Activated T-cell treated with anti-CD3 and anti-CD28 coated beads, Interleukin-2, amount 50 U/mL, for 72 hours (primary cell): ENCODE results near the gene LOXL1. TPM values are rescaled to one million over a fixed set of nuclear protein-coding genes. Genes with fewer than 3 reads are reported as not detected.

Source experiments
- ATAC-seq, 2 donors: fragments of 150-1000 bp; cut with Tn5 transposase; replicated peaks in 1 of 2; 2 replicates each; pipeline ENCODE4 v1.10.0; 2021; ENCODE audit warnings: moderate library complexity in 2 of 2, mild to moderate bottlenecking in 1 of 2
- DNase-seq, 2 donors: peaks; one replicate each; pipeline ENCODE4 v3.0.0; 2021 to 2022; ENCODE audit warnings: mixed read lengths in 1 of 2
- H3K27ac Mint-ChIP-seq: one replicate; pipeline ENCODE4 v1.8.0; 2022; ENCODE audit warnings: mild to moderate bottlenecking, moderate library complexity, mixed read lengths
- H3K27me3 Mint-ChIP-seq: one replicate; pipeline ENCODE4 v1.8.0; 2022; ENCODE audit warnings: low read depth, mixed read lengths
- H3K36me3 Mint-ChIP-seq, 2 donors: one replicate each; pipeline ENCODE4 v1.8.0; 2022; ENCODE audit warnings: mixed read lengths in 2 of 2, mild to moderate bottlenecking in 1 of 2; ENCODE audit not compliant: insufficient read depth in 2 of 2
- H3K4me1 Mint-ChIP-seq: one replicate; pipeline ENCODE4 v1.8.0; 2022; ENCODE audit warnings: low read depth, mixed read lengths
- H3K4me3 Mint-ChIP-seq, 2 donors: one replicate each; pipeline ENCODE4 v1.8.0; 2022; ENCODE audit warnings: mild to moderate bottlenecking in 2 of 2, mixed read lengths in 2 of 2, moderate library complexity in 2 of 2
- H3K9me3 Mint-ChIP-seq, 2 donors: one replicate each; pipeline ENCODE4 v1.8.0; 2022; ENCODE audit warnings: mixed read lengths in 2 of 2
- total RNA-seq, 2 donors: library from RNA; stranded (reverse); gene quantifications; one replicate each; pipeline ENCODE4 v1.2.3, GENCODE V29; 2022

LOXL1 gene
- total RNA-seq, result 1 to 10 TPM; 1.9 to 2.5 TPM

DNA sequence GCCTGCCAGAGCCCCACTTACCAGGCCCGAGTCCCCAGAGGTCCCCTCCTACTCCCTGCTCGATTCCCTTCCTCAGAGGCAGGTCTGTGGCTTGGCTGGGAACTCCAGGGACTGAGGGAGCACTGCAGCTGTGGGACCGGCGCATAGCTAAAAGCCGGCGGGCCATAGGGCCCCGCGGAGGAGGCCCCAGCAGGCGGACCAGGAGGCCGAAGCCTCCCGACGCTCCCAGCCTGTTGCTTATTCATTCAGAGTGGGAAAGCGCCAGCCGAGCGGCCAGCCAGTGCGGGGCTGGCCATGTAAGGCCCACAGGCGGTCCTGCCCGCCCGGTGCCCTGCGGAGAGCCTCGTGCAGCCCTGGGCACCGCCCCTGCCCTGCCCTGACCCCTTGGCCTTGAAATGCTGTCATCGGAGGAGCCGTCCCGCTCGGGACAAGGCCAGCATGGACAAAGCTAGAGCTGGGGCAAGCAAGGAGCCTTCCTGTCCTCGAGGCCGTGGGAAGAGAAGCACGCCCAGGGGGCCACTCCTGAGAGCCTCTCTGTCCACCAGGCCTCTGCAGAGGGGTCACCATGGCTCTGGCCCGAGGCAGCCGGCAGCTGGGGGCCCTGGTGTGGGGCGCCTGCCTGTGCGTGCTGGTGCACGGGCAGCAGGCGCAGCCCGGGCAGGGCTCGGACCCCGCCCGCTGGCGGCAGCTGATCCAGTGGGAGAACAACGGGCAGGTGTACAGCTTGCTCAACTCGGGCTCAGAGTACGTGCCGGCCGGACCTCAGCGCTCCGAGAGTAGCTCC is at the start of gene LOXL1:
LOXL1 (plus strand) TSS at position 244 of the 784 bp plus-strand sequence; CDS start at position 566, 322 bp downstream.
- no peak for ATAC-seq
- H3K36me3 Mint-ChIP-seq, result no peaks in the 10 kb centered on the region
- H3K27me3 Mint-ChIP-seq, result peaks cover 5% of the 10 kb centered on the region
- no peak for DNase-seq
- no peaks in the 10 kb centered on the region for H3K9me3 Mint-ChIP-seq
- H3K4me1 Mint-ChIP-seq, result peaks cover 39% of the 10 kb centered on the region
- H3K27ac Mint-ChIP-seq, result peak within 1 kb of the TSS; percentile 27
- peak within 1 kb of the TSS; percentile 67 to 81 for H3K4me3 Mint-ChIP-seq

DNA sequence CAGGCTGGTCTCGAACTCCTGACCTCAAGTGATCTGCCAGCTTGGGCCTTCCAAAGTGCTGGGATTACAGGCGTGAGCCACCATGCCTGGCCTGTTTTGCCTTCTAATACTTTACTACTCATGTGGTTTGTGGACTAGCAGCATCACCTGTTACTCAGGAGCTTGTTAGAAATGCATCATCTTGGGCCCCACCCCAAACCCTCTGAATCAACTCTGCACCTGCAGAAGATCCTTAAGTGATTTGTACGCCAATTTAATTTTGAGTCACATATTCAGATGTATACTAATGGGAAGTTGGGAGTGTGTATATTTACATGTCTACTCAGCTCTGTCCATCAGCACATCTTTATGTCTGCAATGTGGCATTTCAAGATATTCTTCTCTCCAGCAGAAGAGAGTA is 46.8 kb upstream of the LOXL1 start:
- Mint-ChIP-seq H3K9me3 (no peaks in the 10 kb centered on the region), H3K27me3 (peaks cover 7% of the 10 kb centered on the region), H3K27ac (no peak overlapping the region), H3K4me1 (no peaks in the 10 kb centered on the region), H3K4me3 (no peak overlapping the region), H3K36me3 (no peaks in the 10 kb centered on the region)
- DNase-seq (no peak), ATAC-seq (no peak)

DNA sequence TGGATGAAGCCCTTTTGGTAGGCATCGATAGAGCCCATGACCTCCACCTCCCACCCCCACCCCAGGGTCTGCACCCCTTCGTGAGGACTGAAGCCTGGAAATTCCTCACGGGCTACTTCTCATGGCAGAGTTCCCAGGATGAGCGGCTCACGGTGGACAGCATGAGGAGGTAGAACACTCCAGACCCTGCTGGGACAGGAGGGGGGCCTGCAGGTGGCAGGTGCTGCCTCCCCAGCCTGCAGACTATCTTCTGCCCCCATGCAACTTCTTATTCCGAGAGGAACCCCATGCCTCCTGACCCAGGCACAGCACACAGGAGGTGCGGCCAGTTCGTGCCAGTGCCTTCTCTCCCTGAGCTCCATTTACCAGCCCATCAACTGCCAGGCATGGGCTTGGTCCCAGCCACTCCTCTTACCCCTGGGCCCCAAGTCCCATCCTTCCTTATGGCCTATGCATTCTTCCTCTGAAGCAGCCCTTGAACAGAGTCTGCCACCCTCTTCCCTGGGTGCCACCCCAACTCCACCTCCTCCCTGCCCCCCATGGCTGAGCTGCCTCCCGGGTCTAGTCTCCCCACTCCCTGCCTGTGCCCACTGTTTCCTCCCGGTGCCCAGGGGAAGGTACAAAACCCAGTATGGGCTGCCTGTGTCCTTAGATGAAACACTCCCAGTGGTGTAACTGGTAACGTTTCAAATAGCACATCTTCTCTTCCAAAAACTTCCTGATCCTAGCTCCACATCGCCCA is 44.5 kb upstream of the LOXL1 start:
- Mint-ChIP-seq H3K27me3 (peaks cover 7% of the 10 kb centered on the region), H3K36me3 (no peaks in the 10 kb centered on the region), H3K27ac (no peak overlapping the region), H3K4me3 (no peak overlapping the region), H3K4me1 (no peaks in the 10 kb centered on the region), H3K9me3 (no peaks in the 10 kb centered on the region)
- ATAC-seq (no peak), DNase-seq (no peak)

- H3K4me1 Mint-ChIP-seq, result no peaks in the 10 kb centered on the region
- H3K27ac Mint-ChIP-seq, result no peak overlapping the region
- H3K27me3 Mint-ChIP-seq, result peaks cover 7% of the 10 kb centered on the region
- H3K4me3 Mint-ChIP-seq, result no peak overlapping the region
- no peak for ATAC-seq
- H3K36me3 Mint-ChIP-seq, result no peaks in the 10 kb centered on the region
- DNase-seq, result no peak
- H3K9me3 Mint-ChIP-seq, result no peaks in the 10 kb centered on the region
Observed at GRCh38 chr15:73882761-73883419, 43.4 kb upstream of the LOXL1 start.

GRCh38 chr15:73884159-73884558 is 42.1 kb upstream of the LOXL1 start:
- no peak overlapping the region for H3K27ac Mint-ChIP-seq
- no peaks in the 10 kb centered on the region for H3K4me1 Mint-ChIP-seq
- H3K27me3 Mint-ChIP-seq, result peaks cover 7% of the 10 kb centered on the region
- no peaks in the 10 kb centered on the region for H3K9me3 Mint-ChIP-seq
- no peaks in the 10 kb centered on the region for H3K36me3 Mint-ChIP-seq
- DNase-seq (no peak), ATAC-seq (no peak)
- H3K4me3 Mint-ChIP-seq, result no peak overlapping the region

- Mint-ChIP-seq H3K4me3 (no peak overlapping the region), H3K36me3 (no peaks in the 10 kb centered on the region), H3K4me1 (no peaks in the 10 kb centered on the region), H3K9me3 (no peaks in the 10 kb centered on the region), H3K27me3 (peaks cover 12% of the 10 kb centered on the region), H3K27ac (no peak overlapping the region)
- no peak for DNase-seq
- no peak for ATAC-seq
Observed at GRCh38 chr15:73885954-73886700, 40.1 kb upstream of the LOXL1 start.

DNA sequence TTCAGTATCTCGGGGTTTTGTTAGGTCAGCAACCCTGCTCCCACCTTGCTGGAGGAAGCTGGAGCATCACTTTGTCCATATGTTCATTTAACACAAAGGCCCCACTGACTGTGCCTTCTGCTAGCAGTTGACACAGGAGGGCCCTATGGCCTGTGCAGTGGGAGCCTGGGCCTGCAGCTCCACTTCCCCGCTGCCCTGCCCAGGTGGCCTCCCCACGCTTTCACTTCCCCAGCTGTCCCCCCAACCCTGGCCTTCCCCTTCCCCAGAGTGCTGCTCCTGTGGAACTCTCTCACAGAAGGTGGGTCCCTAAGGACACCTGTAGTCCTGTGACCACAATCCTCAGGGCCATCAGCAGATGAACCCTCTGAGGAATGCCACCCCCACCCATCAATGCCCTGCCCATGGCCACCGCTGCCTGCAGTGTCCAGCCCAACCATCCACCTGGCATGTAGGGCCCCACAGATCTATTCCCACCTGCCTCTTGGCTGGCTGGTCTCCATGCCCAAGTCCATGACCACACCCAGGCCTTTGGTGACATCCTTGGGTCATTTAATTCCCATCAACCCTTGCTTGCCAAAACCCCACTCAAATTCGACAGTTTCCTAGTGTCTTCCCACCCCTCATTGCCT is 39.4 kb upstream of the LOXL1 start:
- H3K27me3 Mint-ChIP-seq, result peaks cover 12% of the 10 kb centered on the region
- ATAC-seq, result no peak
- H3K36me3 Mint-ChIP-seq, result no peaks in the 10 kb centered on the region
- H3K27ac Mint-ChIP-seq, result no peak overlapping the region
- no peak for DNase-seq
- no peak overlapping the region for H3K4me3 Mint-ChIP-seq
- no peaks in the 10 kb centered on the region for H3K4me1 Mint-ChIP-seq
- no peaks in the 10 kb centered on the region for H3K9me3 Mint-ChIP-seq

DNA sequence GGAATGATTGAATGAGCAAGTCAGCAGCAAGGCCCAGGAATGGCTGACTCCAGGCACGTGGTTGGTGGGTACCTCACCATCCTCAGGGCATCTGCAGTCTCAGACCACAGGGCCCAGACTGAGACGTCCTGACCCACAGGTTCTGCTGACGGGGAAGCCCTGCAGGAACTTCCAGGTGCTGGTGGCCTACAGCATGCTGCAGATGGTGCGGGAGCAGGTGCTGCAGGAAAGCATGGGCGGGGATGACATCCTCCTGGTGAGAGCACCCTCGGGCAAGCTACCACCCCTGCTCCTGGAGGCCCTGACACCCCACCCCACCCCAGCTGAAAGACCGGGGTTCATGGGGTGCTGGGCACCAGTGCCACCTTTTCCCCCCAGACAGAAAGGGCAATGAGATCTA is 38.8 kb upstream of the LOXL1 start:
- Mint-ChIP-seq H3K9me3 (no peaks in the 10 kb centered on the region), H3K4me3 (no peak overlapping the region), H3K27ac (no peak overlapping the region), H3K36me3 (no peaks in the 10 kb centered on the region), H3K27me3 (peaks cover 6% of the 10 kb centered on the region), H3K4me1 (no peaks in the 10 kb centered on the region)
- no peak for ATAC-seq
- no peak for DNase-seq

DNA sequence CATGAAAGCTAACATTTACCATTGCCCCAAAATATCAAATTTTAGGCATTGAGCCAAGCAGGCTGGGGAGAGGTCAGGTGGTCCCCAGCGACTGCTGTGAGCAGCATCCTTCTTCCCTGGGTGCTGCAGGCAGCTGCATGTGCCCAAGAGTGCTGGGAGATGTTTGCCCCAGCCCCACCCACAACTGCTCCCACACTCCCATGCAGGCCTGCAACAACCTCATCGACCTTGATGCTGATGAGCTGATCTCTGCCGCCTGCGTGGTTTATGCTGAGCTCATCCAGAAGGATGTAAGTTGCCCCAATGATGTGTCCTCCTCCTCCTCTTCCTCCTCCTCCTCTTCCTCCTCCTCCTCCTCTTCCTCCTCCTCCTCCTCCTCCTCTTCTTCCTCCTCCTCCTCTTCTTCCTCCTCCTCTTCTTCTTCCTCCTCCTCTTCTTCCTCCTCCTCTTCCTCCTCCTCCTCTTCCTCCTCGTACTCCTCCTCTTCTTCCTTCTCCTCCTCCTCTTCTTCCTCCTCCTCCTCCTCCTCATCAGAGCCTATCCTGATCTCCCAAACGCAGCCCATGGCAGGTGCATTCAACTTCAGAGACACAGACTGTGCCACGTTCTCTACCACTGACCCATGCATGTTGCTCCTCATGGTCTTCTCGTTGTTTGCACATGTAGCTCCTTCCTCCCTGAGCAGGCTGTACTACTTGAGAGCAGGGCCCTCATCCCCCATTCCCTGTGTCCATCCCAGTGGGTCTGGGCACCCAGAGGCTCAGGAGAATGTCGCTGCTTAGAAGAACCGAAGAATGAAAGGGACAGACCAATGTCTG is 37.8 kb upstream of the LOXL1 start:
- Mint-ChIP-seq H3K27me3 (peaks cover 5% of the 10 kb centered on the region), H3K4me3 (no peak overlapping the region), H3K36me3 (no peaks in the 10 kb centered on the region), H3K9me3 (peaks cover 2% of the 10 kb centered on the region in 2 donors), H3K27ac (no peak overlapping the region), H3K4me1 (no peaks in the 10 kb centered on the region)
- DNase-seq, result no peak
- ATAC-seq, result no peak

DNA sequence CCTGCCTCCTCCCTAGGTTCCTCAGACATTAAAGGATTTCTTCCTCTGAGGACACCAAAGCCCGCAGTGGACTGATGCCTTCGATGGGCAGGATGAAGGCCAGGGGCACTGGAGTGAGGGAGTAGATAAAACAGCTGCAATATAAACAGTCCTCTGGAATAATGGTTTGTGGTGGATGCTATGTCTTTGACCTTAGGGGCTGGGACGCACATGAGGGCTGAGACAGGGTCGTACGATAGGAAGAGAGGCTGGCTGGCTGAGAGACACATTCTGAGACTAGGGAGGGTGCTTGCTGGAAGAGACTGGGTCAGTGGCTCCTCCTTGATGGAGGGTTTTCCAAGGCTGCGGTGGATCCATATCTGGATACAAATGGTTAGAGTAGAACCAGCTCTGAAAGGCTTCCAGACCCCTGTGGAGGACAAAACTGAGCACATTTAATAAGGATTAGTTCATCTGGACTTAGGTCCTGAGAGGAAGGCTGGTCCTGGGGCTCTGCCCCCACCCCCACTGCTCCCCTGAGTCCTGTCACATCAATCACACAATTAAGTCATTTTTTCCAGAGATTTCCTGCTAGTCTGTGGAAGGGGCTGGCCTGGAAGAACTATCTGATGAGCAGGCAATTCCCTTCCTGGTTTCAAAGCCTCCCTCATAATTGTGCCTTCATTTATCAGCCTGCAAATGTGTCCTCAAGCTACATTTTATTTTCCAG is 37.1 kb upstream of the LOXL1 start:
- Mint-ChIP-seq H3K4me1 (no peaks in the 10 kb centered on the region), H3K36me3 (no peaks in the 10 kb centered on the region), H3K27ac (no peak overlapping the region), H3K27me3 (peaks cover 5% of the 10 kb centered on the region), H3K9me3 (peaks cover 2% of the 10 kb centered on the region in 2 donors), H3K4me3 (no peak overlapping the region)
- DNase-seq (no peak), ATAC-seq (no peak)

GRCh38 chr15:73889762-73890124 is 36.5 kb upstream of the LOXL1 start:
- peaks cover 2% of the 10 kb centered on the region in 2 donors for H3K9me3 Mint-ChIP-seq
- no peak for DNase-seq
- ATAC-seq, result no peak
- no peak overlapping the region for H3K4me3 Mint-ChIP-seq
- H3K27me3 Mint-ChIP-seq, result peaks cover 5% of the 10 kb centered on the region
- no peaks in the 10 kb centered on the region for H3K4me1 Mint-ChIP-seq
- no peaks in the 10 kb centered on the region for H3K36me3 Mint-ChIP-seq
- no peak overlapping the region for H3K27ac Mint-ChIP-seq
